Mesodermal cell (in vitro differentiated cells): Measurements from ENCODE around the gene COX7C.
"Not testable (repeated sequence)": the region's sequence is repeated elsewhere in the genome, so short reads cannot be mapped to it uniquely, and the experiment has no call there.

Source experiments
- H3K27ac ChIP-seq: 2 replicates; pipeline ENCODE4 v1.7.0; 2013; ENCODE audit warnings: mild to moderate bottlenecking, low read depth, low read length, moderate library complexity; ENCODE audit not compliant: severe bottlenecking
- H3K36me3 ChIP-seq: 2 replicates; pipeline ENCODE4 v1.7.1; 2013; ENCODE audit warnings: mild to moderate bottlenecking, low read length, moderate library complexity; ENCODE audit not compliant: control insufficient read depth, insufficient read depth
- H3K4me1 ChIP-seq: one replicate; pipeline ENCODE4 v1.7.1; 2013; ENCODE audit warnings: mild to moderate bottlenecking, low read length; ENCODE audit not compliant: insufficient read depth, control insufficient read depth, poor library complexity, severe bottlenecking
- H3K4me3 ChIP-seq: 2 replicates; pipeline ENCODE4 v1.7.0; 2013; ENCODE audit warnings: low read length, control low read depth, mild to moderate bottlenecking; ENCODE audit not compliant: insufficient read depth, poor library complexity, severe bottlenecking; ENCODE audit errors: extremely low read depth
- H3K9me3 ChIP-seq: 2 replicates; pipeline ENCODE4 v1.7.1; 2013; ENCODE audit warnings: mild to moderate bottlenecking, low read length, moderate library complexity; ENCODE audit not compliant: control insufficient read depth
- WGBS, 2 experiments: methylation state at CpG; one replicate each; pipeline ENCODE4 v1.1.5; 2013; ENCODE audit warnings: missing lambda C conversion rate in 2 of 2; ENCODE audit not compliant: insufficient coverage in 2 of 2; 5-methylcytosine and 5-hydroxymethylcytosine counted together

COX7C gene

DNA sequence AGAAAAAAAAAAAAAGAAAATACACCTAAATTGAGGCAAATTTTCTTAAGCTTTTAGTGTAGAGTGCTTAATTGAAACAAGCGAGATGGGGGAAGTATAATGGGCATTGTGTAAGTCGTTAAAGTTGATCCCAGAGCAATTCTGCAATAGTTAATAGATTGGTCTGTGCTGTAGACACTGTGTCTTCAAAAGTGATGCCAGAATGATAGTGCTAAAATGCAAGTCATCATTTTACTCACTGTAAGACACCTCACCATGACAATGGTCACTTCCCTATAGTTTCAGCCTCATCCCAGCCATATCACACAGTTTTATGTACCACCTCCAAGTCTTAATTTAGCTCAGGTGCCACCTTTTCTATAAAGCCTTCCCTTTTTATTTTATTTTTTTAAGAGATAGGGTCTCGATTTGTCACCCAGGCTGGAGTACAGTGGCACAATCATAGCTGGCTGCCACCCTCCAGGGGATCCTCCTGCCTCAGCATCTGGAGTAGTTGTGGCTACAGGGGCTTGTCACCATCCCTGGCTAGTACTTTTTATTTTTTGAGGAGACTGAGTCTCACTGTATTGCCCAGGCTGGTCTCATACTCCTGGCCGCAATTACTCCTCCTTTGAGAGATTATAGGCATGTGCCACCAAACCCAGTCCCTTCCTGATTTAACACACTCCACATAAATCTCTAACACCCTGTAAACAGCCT, 6.2 kb downstream of the COX7C start:
- Histone ChIP-seq H3K4me1 (no peaks in the 10 kb centered on the region), H3K36me3 (peaks cover 34% of the 10 kb centered on the region), H3K27ac (no peak overlapping the region), H3K9me3 (no peaks in the 10 kb centered on the region), H3K4me3 (no peak overlapping the region)
- 84 to 98% methylated on average over 4 of the region's 4 CpGs for WGBS, 2 experiments

DNA sequence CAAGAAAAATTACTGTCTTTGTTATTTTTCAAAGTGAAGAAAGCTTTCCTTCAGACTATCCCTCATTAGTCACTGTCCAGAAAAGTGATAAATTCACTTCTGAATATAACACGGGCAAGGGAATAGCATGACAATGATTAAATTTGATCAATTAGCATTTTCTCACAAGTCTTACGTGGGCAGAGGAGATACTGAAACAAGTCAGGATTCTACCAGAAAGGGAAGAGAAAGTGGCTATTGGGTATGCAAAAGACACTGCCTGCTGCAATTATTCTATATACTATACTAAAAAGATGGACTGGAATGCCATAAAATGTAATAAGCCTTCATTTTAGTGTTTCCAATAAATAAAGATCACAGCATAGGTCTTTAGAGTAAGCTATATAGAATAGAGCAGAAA, 7.4 kb downstream of the COX7C start:
- H3K4me1 ChIP-seq = no peaks in the 10 kb centered on the region
- no peak overlapping the region for H3K27ac ChIP-seq
- H3K9me3 ChIP-seq = no peaks in the 10 kb centered on the region
- WGBS, 2 experiments = no CpG with 5 or more reads among the region's 2 CpGs
- no peak overlapping the region for H3K4me3 ChIP-seq
- peaks cover 22% of the 10 kb centered on the region for H3K36me3 ChIP-seq

DNA sequence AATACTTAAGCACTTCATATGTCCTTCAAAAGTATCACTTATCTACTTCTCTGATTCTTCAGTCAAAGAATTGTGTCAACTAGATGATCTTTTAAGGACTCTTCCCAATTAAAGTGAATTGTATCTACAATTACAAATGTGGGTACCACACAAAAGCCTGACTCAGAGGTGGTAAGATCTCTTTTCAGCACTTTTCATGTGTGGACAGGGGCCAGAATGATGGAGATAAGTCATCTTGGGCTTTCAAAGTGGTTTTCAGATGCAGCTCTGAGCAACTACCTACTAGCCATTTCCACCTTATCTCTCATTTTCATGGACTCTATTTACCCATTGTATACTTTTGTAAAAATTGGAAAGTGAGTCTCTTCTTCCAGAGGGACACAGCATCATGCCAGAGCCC, 8.4 kb downstream of the COX7C start:
- Histone ChIP-seq H3K27ac (no peak overlapping the region), H3K4me1 (no peaks in the 10 kb centered on the region), H3K4me3 (no peak overlapping the region), H3K36me3 (peaks cover 16% of the 10 kb centered on the region), H3K9me3 (no peaks in the 10 kb centered on the region)

DNA sequence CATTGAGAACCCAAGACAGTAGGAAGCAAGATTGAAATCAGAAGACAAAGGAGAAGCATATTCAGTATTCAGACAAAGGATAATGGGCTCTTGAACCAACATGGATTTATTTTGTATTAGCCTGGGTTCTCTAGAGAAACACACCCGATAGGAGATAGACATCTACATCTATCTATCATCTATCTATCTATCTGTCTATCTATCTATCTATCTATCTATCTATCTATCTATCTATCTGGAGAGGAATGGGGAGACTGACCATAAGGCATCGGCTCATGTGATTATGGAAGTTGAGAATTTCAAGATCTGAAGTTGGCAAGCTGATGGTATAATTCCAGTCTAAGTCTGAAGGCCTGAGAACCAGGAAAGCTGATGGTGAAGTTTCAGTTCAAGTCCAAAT, 13.4 kb downstream of the COX7C start:
- no peak overlapping the region for H3K27ac ChIP-seq
- WGBS, 2 experiments = 100% methylated on average over 1 of the region's 2 CpGs; no CpG with 5 or more reads in 1 of the 2 experiments
- no peak overlapping the region for H3K4me3 ChIP-seq
- H3K36me3 ChIP-seq = no peaks in the 10 kb centered on the region
- H3K4me1 ChIP-seq = no peaks in the 10 kb centered on the region
- H3K9me3 ChIP-seq = no peaks in the 10 kb centered on the region

DNA sequence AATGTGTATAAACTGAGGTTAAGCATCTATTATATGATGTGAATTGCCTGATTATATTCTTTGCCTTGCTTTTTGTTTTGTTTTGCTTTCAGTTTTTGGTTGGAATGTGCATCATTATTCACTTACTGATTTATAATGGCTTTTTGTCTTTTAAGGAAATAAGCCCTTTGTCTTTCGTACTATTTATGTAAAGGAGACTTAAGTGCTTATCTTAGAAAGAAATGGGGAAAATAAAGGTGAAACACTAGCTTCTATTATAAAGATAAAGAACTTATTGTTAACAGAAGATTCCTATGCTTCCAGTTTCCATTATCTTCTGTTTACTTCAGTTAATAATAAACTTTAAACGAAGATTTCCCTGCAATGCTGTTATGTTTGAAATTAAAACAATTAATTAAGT, 23.3 kb downstream of the COX7C start:
- Histone ChIP-seq H3K36me3 (no peaks in the 10 kb centered on the region), H3K4me3 (no peak overlapping the region), H3K9me3 (no peaks in the 10 kb centered on the region), H3K4me1 (no peaks in the 10 kb centered on the region), H3K27ac (no peak overlapping the region)
- WGBS, 2 experiments = no CpG with 5 or more reads among the region's 2 CpGs

DNA sequence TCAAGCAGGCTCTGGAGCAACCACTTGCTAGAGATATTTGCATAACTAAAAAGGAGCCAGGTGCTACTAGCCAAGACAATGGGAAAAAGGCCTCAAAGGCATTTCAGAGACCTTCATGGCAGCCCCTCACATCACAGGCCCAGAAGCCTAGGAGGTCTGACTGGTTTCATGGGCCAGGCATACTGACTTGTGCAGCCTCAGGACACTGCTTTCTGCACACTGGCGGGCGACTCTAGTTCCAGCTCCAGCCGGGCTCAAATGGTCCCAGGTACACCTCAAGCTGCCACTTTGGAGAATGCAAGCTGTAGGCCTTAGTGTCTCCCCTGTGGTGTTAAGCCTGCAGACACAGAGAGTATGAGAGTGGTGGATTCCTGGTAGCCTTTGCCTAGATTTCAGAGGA, 27.1 kb downstream of the COX7C start:
- Histone ChIP-seq H3K36me3 (no peaks in the 10 kb centered on the region), H3K4me3 (no peak overlapping the region), H3K27ac (no peak overlapping the region), H3K4me1 (no peaks in the 10 kb centered on the region), H3K9me3 (no peaks in the 10 kb centered on the region)
- WGBS, 2 experiments = 88 to 100% methylated on average over 3 of the region's 3 CpGs

DNA sequence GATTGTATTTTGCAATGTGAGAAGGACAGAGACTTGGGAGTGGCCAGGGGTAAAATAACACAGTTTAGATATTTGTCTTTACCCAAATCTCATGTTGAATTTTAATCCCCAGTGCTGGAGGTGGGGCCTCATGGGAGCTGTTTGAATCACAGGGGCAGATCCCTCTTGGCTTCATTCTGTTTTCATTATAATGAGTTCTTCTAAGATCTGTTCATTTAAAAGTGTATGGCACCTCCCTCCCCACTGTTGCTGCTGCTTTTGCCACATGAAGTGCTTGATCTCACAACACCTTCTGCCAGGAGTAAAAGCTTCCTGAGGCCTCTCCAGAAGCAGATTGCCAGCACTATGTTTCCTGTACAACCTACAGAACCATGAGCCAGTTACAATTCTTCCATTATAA, 28.1 kb downstream of the COX7C start:
- Histone ChIP-seq H3K27ac (no peak overlapping the region), H3K9me3 (no peaks in the 10 kb centered on the region), H3K4me3 (no peak overlapping the region), H3K36me3 (no peaks in the 10 kb centered on the region), H3K4me1 (no peaks in the 10 kb centered on the region)

DNA sequence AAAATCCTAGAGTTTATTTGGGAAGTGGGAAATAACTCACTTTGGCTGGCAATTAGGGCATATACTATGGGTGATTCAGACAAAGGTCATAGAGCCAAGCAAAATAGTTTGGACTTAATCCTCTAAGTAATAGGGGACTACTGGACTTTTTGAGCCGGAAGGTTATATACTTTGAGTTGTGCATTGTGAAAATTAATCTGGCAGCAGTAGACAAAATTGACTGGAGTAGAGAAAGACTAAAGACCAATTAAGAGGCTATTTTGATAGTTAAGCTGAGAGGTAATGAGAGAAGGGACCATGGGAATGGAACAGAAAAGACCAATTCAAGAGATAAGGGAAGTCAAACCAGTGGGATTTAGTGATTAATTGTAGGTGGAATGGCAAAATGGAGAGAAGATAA, 28.9 kb downstream of the COX7C start:
- H3K36me3 ChIP-seq = no peaks in the 10 kb centered on the region
- 71 to 100% methylated on average over 1 of the region's 1 CpG for WGBS, 2 experiments
- no peak overlapping the region for H3K27ac ChIP-seq
- H3K4me3 ChIP-seq = no peak overlapping the region
- H3K9me3 ChIP-seq = no peaks in the 10 kb centered on the region
- H3K4me1 ChIP-seq = no peaks in the 10 kb centered on the region

DNA sequence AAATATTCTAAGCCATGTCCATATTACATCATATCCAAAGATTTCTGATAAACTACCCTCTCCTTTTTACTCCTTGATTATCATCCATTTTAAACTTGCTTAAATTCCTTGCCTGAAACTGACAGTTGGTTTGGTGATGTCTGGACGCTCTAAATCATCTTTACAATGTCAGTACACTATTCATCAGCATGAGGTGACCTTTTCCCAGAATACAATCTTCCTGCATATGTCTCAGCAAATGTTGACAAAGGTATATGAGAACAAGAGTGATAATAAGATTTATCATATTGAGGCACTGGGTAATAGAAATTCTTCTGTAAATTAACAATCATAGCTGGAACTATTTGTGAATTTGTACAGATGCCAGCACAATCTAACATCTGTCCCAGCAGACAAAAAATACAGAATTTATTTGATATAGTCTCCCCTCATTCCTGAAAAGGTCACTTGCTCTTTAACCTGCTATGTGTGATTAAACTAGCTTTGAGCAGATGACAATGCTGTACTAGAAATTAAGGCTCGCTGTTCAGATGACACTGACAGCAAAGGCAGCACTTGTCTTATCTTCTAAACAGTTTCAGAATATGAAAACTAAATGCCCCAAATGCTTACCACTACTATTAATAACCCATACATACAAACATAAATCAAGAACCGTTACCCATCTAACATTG, 32.2 kb downstream of the COX7C start:
- Histone ChIP-seq H3K4me1 (no peaks in the 10 kb centered on the region), H3K36me3 (no peaks in the 10 kb centered on the region), H3K9me3 (no peaks in the 10 kb centered on the region), H3K27ac (no peak overlapping the region), H3K4me3 (no peak overlapping the region)
- WGBS, 2 experiments = 100% methylated on average over 1 of the region's 3 CpGs; no CpG with 5 or more reads in 1 of the 2 experiments

DNA sequence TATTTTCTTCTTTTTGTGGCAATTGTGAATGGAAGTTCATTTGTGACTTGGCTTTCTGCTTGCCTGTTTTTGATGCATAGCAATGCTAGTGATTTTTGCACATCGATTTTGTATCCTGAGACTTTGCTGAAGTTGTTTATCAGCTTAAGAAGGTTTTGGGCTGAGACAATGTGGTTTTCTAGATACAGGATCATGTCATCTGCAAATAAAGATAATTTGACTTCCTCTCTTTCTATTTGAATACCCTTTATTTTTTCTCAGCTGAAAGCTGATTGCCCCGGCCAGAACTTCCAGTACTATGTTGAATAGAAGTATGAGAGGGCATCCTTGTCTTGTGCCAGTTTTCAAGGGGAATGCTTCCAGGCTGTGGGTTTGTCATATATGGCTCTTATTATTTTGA, 43.0 kb downstream of the COX7C start:
- H3K27ac ChIP-seq, H3K4me3 ChIP-seq, H3K36me3 ChIP-seq, H3K9me3 ChIP-seq, H3K4me1 ChIP-seq: not testable (repeated sequence)
- WGBS, 2 experiments = 90% methylated on average over 2 of the region's 2 CpGs; no CpG with 5 or more reads in 1 of the 2 experiments

DNA sequence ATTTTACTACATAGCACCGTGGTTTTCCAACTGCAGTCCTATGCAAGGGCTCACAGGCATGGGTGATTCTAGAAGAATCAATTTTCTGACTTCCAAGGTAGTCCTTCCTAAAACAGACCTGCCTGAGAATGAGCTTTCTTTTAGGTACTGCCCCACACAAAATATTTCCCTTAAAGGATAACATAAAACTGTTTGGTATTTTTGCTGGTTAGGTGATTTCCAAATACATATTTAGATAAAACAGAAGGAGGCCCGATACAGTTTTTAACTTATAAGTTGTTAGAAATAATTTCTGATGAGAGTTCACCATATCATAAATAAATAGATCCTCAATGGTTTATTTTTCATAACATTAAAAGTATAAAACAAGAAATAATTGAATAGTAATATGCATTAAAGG, 46.4 kb downstream of the COX7C start:
- no peak overlapping the region for H3K4me3 ChIP-seq
- H3K27ac ChIP-seq = no peak overlapping the region
- H3K9me3 ChIP-seq = no peaks in the 10 kb centered on the region
- no peaks in the 10 kb centered on the region for H3K36me3 ChIP-seq
- H3K4me1 ChIP-seq = no peaks in the 10 kb centered on the region
- 80 to 89% methylated on average over 1 of the region's 2 CpGs for WGBS, 2 experiments
